Epithelial cell of alveolus of lung (primary cell): Measurements from ENCODE around the gene GLCE. TPM values are rescaled to one million over a fixed set of nuclear protein-coding genes. Genes with fewer than 3 reads are reported as not detected.

Experiments used
- total RNA-seq: library from RNA; depleted of rRNA; stranded (reverse); fragments of >200 nt; gene quantifications from 2 replicates; pipeline ENCODE4 v1.2.1, GENCODE V29; 2015

GLCE gene
- total RNA-seq = 24.8 and 37.5 TPM in 2 replicates

DNA sequence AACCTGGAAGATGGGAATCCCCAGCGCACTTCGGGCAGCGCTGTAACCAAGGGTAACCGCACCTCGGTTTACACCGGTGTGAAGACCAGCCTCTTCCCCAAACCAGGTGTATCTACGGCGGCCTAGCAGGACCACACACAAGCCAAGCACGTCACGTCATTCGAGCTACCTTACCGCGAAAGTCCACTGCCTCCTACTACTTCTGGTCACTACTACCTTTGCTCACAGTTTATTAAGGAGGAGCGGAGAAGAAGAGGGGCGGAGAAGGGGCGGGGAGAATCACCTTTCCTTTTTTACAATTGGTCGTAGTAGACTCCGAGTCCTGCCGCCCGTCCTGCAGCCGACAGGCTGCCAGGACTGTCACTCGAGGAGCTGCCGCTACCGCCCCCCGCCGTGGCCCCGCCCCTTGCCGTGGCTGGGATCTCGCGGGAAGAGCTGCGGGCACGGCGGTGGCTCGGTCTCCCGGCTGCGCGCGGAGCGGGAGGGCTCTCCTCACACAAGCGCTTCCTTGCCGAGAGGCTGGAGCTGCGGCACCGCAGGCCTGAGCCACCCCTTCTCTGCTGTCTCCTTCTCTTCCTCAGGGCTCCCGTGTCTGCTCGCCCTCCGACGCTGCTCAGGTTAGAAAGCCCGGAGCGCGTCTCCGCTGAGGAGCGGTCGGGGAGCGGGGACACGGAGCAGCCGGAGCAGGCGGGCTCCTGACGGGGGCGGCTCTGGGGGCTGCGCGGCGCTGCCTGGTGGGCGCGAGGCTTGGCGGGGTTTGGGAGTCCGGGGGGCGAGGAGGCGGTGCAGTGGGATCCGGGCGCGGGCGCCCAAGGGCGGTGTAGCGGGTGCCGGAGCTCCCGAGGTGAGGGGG, at the start of gene GLCE:
GLCE (plus strand) TSS at position 495 of the 853 bp plus-strand sequence. CDS start 95,172 bp downstream, outside the sequence.

GRCh38 chr15:69298697-69299441, 138.4 kb downstream of the GLCE start, which contains the start of gene PAQR5:
TSS of gene PAQR5 (plus strand) at chr15:69298912. CDS start at chr15:69360081, 61,169 bp downstream.

Other genes starting within 250 kb of the GLCE start
- 4.4 TPM in 2 replicates for gene SPESP1, start 230.1 kb upstream of the GLCE start, total RNA-seq
- 0.39 TPM in 1 of 2 replicates, not detected in the other for gene NOX5, start 145.9 kb upstream of the GLCE start, total RNA-seq
- 1.9 and 11.8 TPM in 2 replicates for gene PAQR5, start 138.3 kb downstream of the GLCE start, total RNA-seq